Left lung (tissue), 14 donors: ENCODE data around the gene RNF144A. TPM values are rescaled to one million over a fixed set of nuclear protein-coding genes. Genes with fewer than 3 reads are reported as not detected.

Experiments used
- ATAC-seq: fragments of 200-7000 bp; cut with Tn5 transposase; one replicate; pipeline ENCODE4 v1.9.1; 2020; ENCODE audit warnings: moderate library complexity
- DNase-seq, 4 donors: peaks; one replicate each; pipeline ENCODE4 v3.0.0-alpha.2; 2013 to 2020
- H3K27ac ChIP-seq, 2 donors: fragments of 200-600 bp; sonication (generic) in 1 of 2; one replicate each; pipeline versions ENCODE4 v1.5.0 to v1.8.0; 2020 to 2021
- H3K27me3 ChIP-seq, 2 donors: fragments of 200-600 bp; sonication (generic) in 1 of 2; one replicate each; pipeline versions ENCODE4 v1.5.0 to v1.8.0; 2020 to 2021
- H3K36me3 ChIP-seq, 2 donors: fragments of 200-600 bp; sonication (generic) in 1 of 2; one replicate each; pipeline versions ENCODE4 v1.5.0 to v1.8.0; 2020 to 2021
- H3K4me1 ChIP-seq, 2 donors: fragments of 200-600 bp; one replicate each; pipeline ENCODE4 v1.8.0; 2021
- H3K4me3 ChIP-seq, 2 donors: fragments of 200-600 bp; sonication (generic) in 1 of 2; one replicate each; pipeline versions ENCODE4 v1.5.0 to v1.8.0; 2020 to 2021; ENCODE audit warnings: mild to moderate bottlenecking in 1 of 2
- H3K9me3 ChIP-seq, 2 donors: fragments of 200-600 bp; sonication (generic) in 1 of 2; one replicate each; pipeline versions ENCODE4 v1.5.0 to v1.8.0; 2020 to 2021
- intact Hi-C, 2 donors: fragments of 100-400 bp; cut with DNase I; formaldehyde crosslinking; loops; one replicate each; pipeline versions ENCODE4 v1.11.2 to v1.14.2; 2022
- long read RNA-seq, 12 donors: library from polyadenylated mRNA in 2 of 12; unstranded in 2 of 12; transcript quantifications; one replicate each; pipeline ENCODE4 v2.0.0 and lab custom pipeline, GENCODE V29; 2019 to 2026
- polyA plus RNA-seq, 6 donors: library from polyadenylated mRNA; unstranded; fragments of 120-200 nt; gene quantifications; one replicate each; pipeline ENCODE4 v1.2.1, GENCODE V29; 2013; ENCODE audit not compliant: insufficient read length in 6 of 6
- total RNA-seq, 2 donors: library from RNA; stranded (reverse); fragmentation: NEBNext Ultra II Directional; extraction: Animal tissue kit (Norgen Biotek cat#: 25700); gene quantifications; one replicate each; pipeline ENCODE4 v1.2.1, GENCODE V29; 2021
- TF ChIP-seq, protein P1 (sequence below), 2 donors: fragments of 200-600 bp; sonication (generic) in 1 of 2; IDR thresholded peaks; one replicate each; pipeline versions ENCODE4 v1.5.0 to v1.8.0; 2021; ENCODE audit warnings: antibody characterized with exemption in 2 of 2
- donor health status: DM: no; HTN: yes; CAD: no.
- donor health status: DM: no; HTN: no; CAD: no.

The RNF144A gene, protein sequence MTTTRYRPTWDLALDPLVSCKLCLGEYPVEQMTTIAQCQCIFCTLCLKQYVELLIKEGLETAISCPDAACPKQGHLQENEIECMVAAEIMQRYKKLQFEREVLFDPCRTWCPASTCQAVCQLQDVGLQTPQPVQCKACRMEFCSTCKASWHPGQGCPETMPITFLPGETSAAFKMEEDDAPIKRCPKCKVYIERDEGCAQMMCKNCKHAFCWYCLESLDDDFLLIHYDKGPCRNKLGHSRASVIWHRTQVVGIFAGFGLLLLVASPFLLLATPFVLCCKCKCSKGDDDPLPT
- total RNA-seq (10 to 100 TPM in 1 of 2 donors, 1 to 10 TPM in 1; 9.9 to 11.4 TPM), polyA plus RNA-seq (10 to 100 TPM; 28.3 to 36.5 (median 32.8) TPM)
- long read RNA-seq, donor 1, full-length matches to known transcripts, result 8 of 8 reads
- long read RNA-seq, donor 1, partial matches to known transcripts, result 0 of 8 reads
- long read RNA-seq, donor 1, other reads (novel, unspliced or antisense), result 0 of 8 reads
- long read RNA-seq, donor 2, full-length matches to known transcripts, result 7 of 7 reads
- long read RNA-seq, donor 2, partial matches to known transcripts, result 0 of 7 reads
- long read RNA-seq, donor 2, other reads (novel, unspliced or antisense), result 0 of 7 reads
- long read RNA-seq, donor 3, full-length matches to known transcripts, result 2 of 2 reads
- long read RNA-seq, donor 3, partial matches to known transcripts, result 0 of 2 reads
- long read RNA-seq, donor 3, other reads (novel, unspliced or antisense), result 0 of 2 reads
- long read RNA-seq, donor 4, partial matches to known transcripts, result 1 of 1 reads
- long read RNA-seq, donor 4, other reads (novel, unspliced or antisense), result 0 of 1 reads
- long read RNA-seq, donor 5, full-length matches to known transcripts, result 6 of 6 reads
- long read RNA-seq, donor 5, partial matches to known transcripts, result 0 of 6 reads
- long read RNA-seq, donor 5, other reads (novel, unspliced or antisense), result 0 of 6 reads
- long read RNA-seq, donor 6, full-length matches to known transcripts, result 3 of 3 reads
- long read RNA-seq, donor 6, partial matches to known transcripts, result 0 of 3 reads
- long read RNA-seq, donor 6, other reads (novel, unspliced or antisense), result 0 of 3 reads
- long read RNA-seq, donor 7, full-length matches to known transcripts, result 1 of 1 reads
- long read RNA-seq, donor 7, partial matches to known transcripts, result 0 of 1 reads
- long read RNA-seq, donor 7, other reads (novel, unspliced or antisense), result 0 of 1 reads
- long read RNA-seq, donor 8, full-length matches to known transcripts, result 2 of 2 reads
- long read RNA-seq, donor 8, partial matches to known transcripts, result 0 of 2 reads
- long read RNA-seq, donor 8, other reads (novel, unspliced or antisense), result 0 of 2 reads
- long read RNA-seq, donor 9, result 0 reads
- long read RNA-seq, donor 10, result 0 reads
- long read RNA-seq, donor 11, full-length matches to known transcripts, result 4 of 10 reads
- long read RNA-seq, donor 11, partial matches to known transcripts, result 6 of 10 reads
- long read RNA-seq, donor 11, other reads (novel, unspliced or antisense), result 0 of 10 reads
- long read RNA-seq, donor 12, full-length matches to known transcripts, result 1 of 1 reads
- long read RNA-seq, donor 12, partial matches to known transcripts, result 0 of 1 reads
- long read RNA-seq, donor 12, other reads (novel, unspliced or antisense), result 0 of 1 reads

DNA sequence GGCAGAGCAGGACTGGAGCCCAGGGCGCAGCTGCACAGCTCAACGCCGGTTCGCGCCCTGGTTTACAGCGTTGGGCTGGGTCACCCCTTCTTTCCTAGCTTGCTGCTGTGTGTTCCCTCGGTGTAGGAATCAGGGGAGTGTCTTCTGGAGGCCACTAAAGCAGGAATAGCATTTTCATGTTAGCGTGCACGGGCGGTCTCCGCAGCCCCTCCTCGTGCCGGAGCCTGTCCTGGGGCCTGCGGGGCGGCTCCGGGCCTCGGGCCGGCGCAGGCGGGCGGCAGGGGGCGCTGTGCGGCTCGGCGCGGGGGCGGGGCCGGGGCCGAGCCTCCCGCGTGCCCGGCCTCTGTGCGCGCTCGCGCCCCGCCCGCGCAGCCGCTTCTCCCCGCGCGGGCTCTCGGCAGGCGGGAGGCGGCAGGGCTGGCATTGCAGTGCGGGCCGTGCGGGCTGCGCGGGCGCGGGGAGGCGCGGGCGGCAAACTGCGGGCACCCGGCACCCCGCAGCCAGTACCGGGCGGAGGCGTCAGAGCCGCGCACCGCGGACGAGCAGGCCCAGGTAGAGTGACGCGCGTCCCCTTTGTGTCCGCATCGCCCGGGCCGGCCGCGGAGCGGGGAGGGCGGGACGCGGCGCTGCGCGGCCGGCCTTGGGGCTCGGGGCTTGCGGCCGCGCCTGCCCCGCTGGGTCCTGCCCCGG is at the start of gene RNF144A:
Gene RNF144A (plus strand): TSS at position 342 of the 690 bp plus-strand sequence. CDS start 79,515 bp downstream, outside the sequence.
- TF ChIP-seq, protein P1, sequence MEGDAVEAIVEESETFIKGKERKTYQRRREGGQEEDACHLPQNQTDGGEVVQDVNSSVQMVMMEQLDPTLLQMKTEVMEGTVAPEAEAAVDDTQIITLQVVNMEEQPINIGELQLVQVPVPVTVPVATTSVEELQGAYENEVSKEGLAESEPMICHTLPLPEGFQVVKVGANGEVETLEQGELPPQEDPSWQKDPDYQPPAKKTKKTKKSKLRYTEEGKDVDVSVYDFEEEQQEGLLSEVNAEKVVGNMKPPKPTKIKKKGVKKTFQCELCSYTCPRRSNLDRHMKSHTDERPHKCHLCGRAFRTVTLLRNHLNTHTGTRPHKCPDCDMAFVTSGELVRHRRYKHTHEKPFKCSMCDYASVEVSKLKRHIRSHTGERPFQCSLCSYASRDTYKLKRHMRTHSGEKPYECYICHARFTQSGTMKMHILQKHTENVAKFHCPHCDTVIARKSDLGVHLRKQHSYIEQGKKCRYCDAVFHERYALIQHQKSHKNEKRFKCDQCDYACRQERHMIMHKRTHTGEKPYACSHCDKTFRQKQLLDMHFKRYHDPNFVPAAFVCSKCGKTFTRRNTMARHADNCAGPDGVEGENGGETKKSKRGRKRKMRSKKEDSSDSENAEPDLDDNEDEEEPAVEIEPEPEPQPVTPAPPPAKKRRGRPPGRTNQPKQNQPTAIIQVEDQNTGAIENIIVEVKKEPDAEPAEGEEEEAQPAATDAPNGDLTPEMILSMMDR (IDR thresholded peaks at IDR 0.05), result peak in 1 of 2 donors; percentile 65
- intact Hi-C loops, result loop anchor here in 1 of 2 donors (5.0 to 10.0 kb wide), 2 partner anchors 90 to 118 kb away; no protein-coding TSS in a partner anchor
- no peaks in the 10 kb centered on the region for H3K36me3 ChIP-seq
- H3K4me1 ChIP-seq, result peaks cover 0 to 21% of the 10 kb centered on the region in 2 donors
- peak; percentile 48 to 94 (median 72) for DNase-seq
- no peaks in the 10 kb centered on the region for H3K9me3 ChIP-seq
- peak; percentile 95 for ATAC-seq
- H3K27ac ChIP-seq, result peak within 1 kb of the TSS; percentile 33 to 66
- H3K4me3 ChIP-seq, result peak within 1 kb of the TSS; percentile 56 to 63
- H3K27me3 ChIP-seq, result no peaks in the 10 kb centered on the region

DNA sequence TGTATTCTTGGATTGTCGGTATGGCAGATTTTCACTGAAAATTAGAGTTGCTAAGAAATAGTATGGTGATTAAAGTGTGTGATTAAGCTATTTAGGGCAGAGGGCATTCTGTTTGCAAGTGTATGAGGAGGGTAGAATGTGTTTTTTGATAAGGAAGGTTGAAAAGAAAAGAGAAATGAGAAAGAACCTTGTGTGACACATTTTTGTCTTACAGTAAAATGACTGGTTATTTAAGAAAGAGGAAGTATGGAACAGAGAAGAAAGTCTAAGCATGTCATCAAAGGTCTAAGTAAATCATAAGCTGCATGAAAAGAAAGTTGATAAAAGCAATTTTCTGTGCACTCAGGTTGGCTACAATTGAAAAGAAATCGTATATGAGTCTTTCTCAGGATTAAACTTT is 44.8 kb upstream of the RNF144A start:
- Histone ChIP-seq H3K27ac (no peak overlapping the region), H3K27me3 (no peaks in the 10 kb centered on the region), H3K36me3 (no peaks in the 10 kb centered on the region), H3K4me3 (no peak overlapping the region), H3K4me1 (peaks cover 0 to 20% of the 10 kb centered on the region in 2 donors), H3K9me3 (no peaks in the 10 kb centered on the region)
- ATAC-seq (no peak), DNase-seq (no peak)
- TF ChIP-seq, protein P1 (IDR thresholded peaks at IDR 0.05), result no peak
- intact Hi-C loops, result no loop called here

DNA sequence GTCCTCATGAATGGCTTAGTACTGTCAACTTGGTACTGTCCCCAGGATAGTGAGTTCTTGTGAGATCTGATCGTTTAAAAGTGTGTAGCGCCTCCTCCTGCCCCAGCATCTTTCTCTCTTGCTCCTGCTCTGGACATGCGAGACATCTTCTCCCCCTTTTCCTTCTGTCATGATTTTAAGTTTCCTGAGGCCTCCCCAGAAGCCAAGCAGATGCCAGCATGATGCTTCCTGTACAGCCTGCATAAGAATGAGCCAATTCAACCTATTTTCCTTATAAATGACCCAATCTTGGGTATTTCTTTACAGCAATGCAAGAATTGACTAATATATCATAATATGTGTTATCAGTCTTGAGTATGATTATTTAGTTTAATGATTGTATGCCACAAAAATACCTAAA is 43.2 kb upstream of the RNF144A start:
- H3K27ac ChIP-seq, result no peak overlapping the region
- peaks cover 0 to 34% of the 10 kb centered on the region in 2 donors for H3K4me1 ChIP-seq
- no peaks in the 10 kb centered on the region for H3K9me3 ChIP-seq
- no peaks in the 10 kb centered on the region for H3K36me3 ChIP-seq
- no peak overlapping the region for H3K4me3 ChIP-seq
- intact Hi-C loops, result no loop called here
- DNase-seq (no peak), ATAC-seq (no peak)
- TF ChIP-seq, protein P1 (IDR thresholded peaks at IDR 0.05), result no peak
- H3K27me3 ChIP-seq, result no peaks in the 10 kb centered on the region

DNA sequence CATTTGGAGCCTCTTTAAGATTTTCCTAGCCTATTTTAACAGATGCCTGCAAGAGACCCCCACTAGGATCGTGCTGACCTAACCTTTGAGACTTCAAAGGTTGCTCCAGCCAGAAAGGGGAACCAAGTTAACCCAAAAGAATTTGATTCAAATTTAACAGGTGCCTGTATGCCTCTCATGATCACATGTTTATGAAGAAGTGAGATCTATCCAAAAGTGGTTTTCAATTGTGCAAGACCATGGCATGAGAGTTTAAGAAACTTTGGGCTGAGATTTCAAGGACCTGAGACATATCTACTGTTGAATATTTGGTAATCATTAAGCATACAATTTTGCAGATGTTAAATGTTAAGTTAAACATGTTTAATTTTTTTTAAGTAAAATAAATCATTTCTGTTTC is 40.9 kb upstream of the RNF144A start:
- peak; percentile 8 for ATAC-seq
- intact Hi-C loops, result no loop called here
- H3K4me3 ChIP-seq, result no peak overlapping the region
- H3K36me3 ChIP-seq, result no peaks in the 10 kb centered on the region
- no peaks in the 10 kb centered on the region for H3K9me3 ChIP-seq
- DNase-seq, result no peak
- H3K27ac ChIP-seq, result peak overlapping the region in 1 of 2 donors; percentile 13
- TF ChIP-seq, protein P1 (IDR thresholded peaks at IDR 0.05), result no peak
- H3K4me1 ChIP-seq, result peaks cover 0 to 40% of the 10 kb centered on the region in 2 donors
- no peaks in the 10 kb centered on the region for H3K27me3 ChIP-seq
